GM23338 (cell line): Measurements from ENCODE around the gene SLC35B1. TPM values are rescaled to one million over a fixed set of nuclear protein-coding genes. Genes with fewer than 3 reads are reported as not detected.

Experiments
- ATAC-seq: fragments of 200-7000 bp; cut with Tn5 transposase; 3 replicates; pipeline ENCODE4 v1.9.1; 2020
- DNase-seq: peaks from one replicate; pipeline ENCODE4 v3.0.0-alpha.2; 2015; ENCODE audit warnings: low spot score
- H2AFZ ChIP-seq: fragments of 200-600 bp; sonication (generic); 2 replicates; pipeline ENCODE4 v1.8.0; 2016; ENCODE audit warnings: antibody characterized with exemption, mild to moderate bottlenecking, moderate library complexity
- H3F3A ChIP-seq: fragments of 200-600 bp; sonication (generic); replicated peaks from 2 replicates; pipeline ENCODE4 v1.8.0; 2017; ENCODE audit warnings: antibody characterized with exemption, mixed run types, low read depth
- H3K27ac ChIP-seq: fragments of 200-600 bp; sonication (generic); 2 replicates; pipeline ENCODE4 v1.6.1; 2016; ENCODE audit warnings: low read depth
- H3K27me3 ChIP-seq: fragments of 200-600 bp; sonication (generic); 2 replicates; pipeline ENCODE4 v1.8.0; 2016; ENCODE audit warnings: mild to moderate bottlenecking, mixed run types, moderate library complexity; ENCODE audit not compliant: insufficient read depth
- H3K36me3 ChIP-seq: fragments of 200-600 bp; sonication (generic); 2 replicates; pipeline ENCODE4 v1.8.0; 2016; ENCODE audit warnings: mild to moderate bottlenecking; ENCODE audit not compliant: insufficient read depth
- H3K4me1 ChIP-seq: fragments of 200-600 bp; sonication (generic); 2 replicates; pipeline ENCODE4 v1.8.0; 2016; ENCODE audit warnings: mild to moderate bottlenecking, moderate library complexity; ENCODE audit not compliant: insufficient read depth
- H3K4me2 ChIP-seq: fragments of 200-600 bp; sonication (generic); 2 replicates; pipeline ENCODE4 v1.7.1; 2017; ENCODE audit warnings: mixed run types
- H3K4me3 ChIP-seq: fragments of 200-600 bp; sonication (generic); 2 replicates; pipeline ENCODE4 v1.6.1; 2016; ENCODE audit warnings: mixed run types
- H3K79me2 ChIP-seq: fragments of 200-600 bp; sonication (generic); replicated peaks from 2 replicates; pipeline ENCODE4 v1.8.0; 2017; ENCODE audit warnings: mild to moderate bottlenecking; ENCODE audit not compliant: insufficient read depth
- H3K9me2 ChIP-seq: fragments of 200-600 bp; sonication (generic); 2 replicates; pipeline ENCODE4 v1.8.0; 2017; ENCODE audit not compliant: insufficient read depth
- H4K20me1 ChIP-seq: fragments of 200-600 bp; sonication (generic); replicated peaks from 2 replicates; pipeline ENCODE4 v1.8.0; 2017; ENCODE audit warnings: mild to moderate bottlenecking; ENCODE audit not compliant: insufficient read depth
- H3K27ac Mint-ChIP-seq: 2 replicates; pipeline ENCODE4 v1.8.0; 2020; ENCODE audit warnings: inconsistent platforms, mild to moderate bottlenecking, moderate library complexity, mixed read lengths
- H3K27me3 Mint-ChIP-seq: 3 replicates; pipeline ENCODE4 v1.8.0; 2022; ENCODE audit warnings: low read depth, mild to moderate bottlenecking, moderate library complexity, mixed read lengths, inconsistent platforms; ENCODE audit not compliant: insufficient read depth, poor library complexity
- H3K36me3 Mint-ChIP-seq: 3 replicates; pipeline ENCODE4 v1.8.0; 2021; ENCODE audit warnings: low read depth, mild to moderate bottlenecking, inconsistent platforms, moderate library complexity, mixed read lengths
- H3K4me1 Mint-ChIP-seq: 3 replicates; pipeline ENCODE4 v1.8.0; 2020; ENCODE audit warnings: mild to moderate bottlenecking, inconsistent platforms, mixed read lengths
- H3K4me3 Mint-ChIP-seq: 3 replicates; pipeline ENCODE4 v1.8.0; 2021; ENCODE audit warnings: moderate library complexity, mild to moderate bottlenecking, inconsistent platforms, mixed read lengths
- H3K9me3 Mint-ChIP-seq: 3 replicates; pipeline ENCODE4 v1.8.0; 2020; ENCODE audit warnings: moderate library complexity, mild to moderate bottlenecking, inconsistent platforms, mixed read lengths
- CREB1 ChIP-seq: fragments of 250-450 bp; sonication (Bioruptor Pico); IDR thresholded peaks from 2 replicates; pipeline ENCODE4 v1.5.0; 2020; ENCODE audit warnings: low read depth, mild to moderate bottlenecking, moderate library complexity
- CTCF ChIP-seq, 2 experiments: fragments of 200-600 bp in 1 of 2; sonication (generic) in 1 of 2; conservative IDR thresholded peaks; 2 replicates each; pipeline versions ENCODE4 v1.5.1 to v1.6.1; 2016 to 2017; ENCODE audit warnings: antibody characterized with exemption in 2 of 2, low read depth in 2 of 2, mild to moderate bottlenecking in 2 of 2, moderate library complexity in 1 of 2
- POLR2AphosphoS5 ChIP-seq: IDR thresholded peaks from 2 replicates; pipeline ENCODE4 v1.6.1; 2016; ENCODE audit warnings: antibody characterized with exemption, low read depth
- ZNF331 ChIP-seq: fragments of 250-450 bp; sonication (Bioruptor Pico); IDR thresholded peaks from 2 replicates; pipeline ENCODE4 v1.5.0; 2020; ENCODE audit warnings: low read depth, mild to moderate bottlenecking, moderate library complexity
- polyA plus RNA-seq: library from polyadenylated mRNA; unstranded; fragments of >200 nt; fragmentation: Nextera tagmentation; extraction: Ambion mirVana; gene quantifications from 2 replicates; pipeline ENCODE4 v1.2.1, GENCODE V29; 2016
- total RNA-seq: library from RNA; depleted of rRNA; stranded (reverse); fragments of >200 nt; shearing (Covaris generic); gene quantifications from 2 replicates; pipeline ENCODE4 v1.2.3, GENCODE V29; 2014
- TF ChIP-seq, protein P1 (sequence below): fragments of 250-450 bp; sonication (Bioruptor Pico); IDR thresholded peaks from 2 replicates; pipeline ENCODE4 v1.5.0; 2020; ENCODE audit warnings: mild to moderate bottlenecking, moderate library complexity

The SLC35B1 gene
- total and polyA plus RNA-seq, 2 experiments from 2014 or later, result 56.7 to 58.9 TPM

DNA sequence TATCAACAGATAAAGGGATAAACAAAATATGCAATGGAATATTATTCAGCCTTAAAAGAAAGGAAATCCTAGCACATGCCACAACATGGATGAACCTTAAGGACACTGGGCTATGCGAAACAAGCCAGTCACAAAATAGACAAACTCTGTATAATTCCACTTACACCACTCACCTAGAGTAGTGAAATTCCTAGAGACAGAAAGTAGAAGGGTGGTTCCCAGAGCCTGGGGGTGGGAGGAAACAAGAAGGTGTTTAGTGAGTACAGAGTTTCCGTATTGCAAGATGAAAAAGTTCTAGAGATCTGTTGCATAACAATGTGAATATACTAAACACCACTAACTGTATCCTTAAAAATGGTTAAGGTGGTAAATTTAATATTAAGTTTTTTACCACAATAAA is 39.9 kb downstream of the SLC35B1 start:
- H3K36me3 Mint-ChIP-seq, result peaks cover 27% of the 10 kb centered on the region
- H3K27ac Mint-ChIP-seq, result no peak overlapping the region
- H3K9me3 Mint-ChIP-seq, result peaks cover 12% of the 10 kb centered on the region; the same call in 2 of the 3 replicates
- Histone ChIP-seq H3K27ac (no peak overlapping the region), H2AFZ (no peak overlapping the region), H3K9me2 (no peaks in the 10 kb centered on the region), H3F3A (no peaks in the 10 kb centered on the region), H3K4me3 (no peak overlapping the region), H3K79me2 (peaks cover 91% of the 10 kb centered on the region), H3K4me1 (no peaks in the 10 kb centered on the region), H4K20me1 (peaks cover 22% of the 10 kb centered on the region), H3K27me3 (no peaks in the 10 kb centered on the region), H3K36me3 (no peaks in the 10 kb centered on the region), H3K4me2 (no peak overlapping the region)
- no peak for DNase-seq
- no peak for ATAC-seq
- no peaks in the 10 kb centered on the region for H3K4me1 Mint-ChIP-seq
- H3K4me3 Mint-ChIP-seq, result no peak overlapping the region
- peaks cover 3% of the 10 kb centered on the region for H3K27me3 Mint-ChIP-seq
- TF ChIP-seq, protein P1, sequence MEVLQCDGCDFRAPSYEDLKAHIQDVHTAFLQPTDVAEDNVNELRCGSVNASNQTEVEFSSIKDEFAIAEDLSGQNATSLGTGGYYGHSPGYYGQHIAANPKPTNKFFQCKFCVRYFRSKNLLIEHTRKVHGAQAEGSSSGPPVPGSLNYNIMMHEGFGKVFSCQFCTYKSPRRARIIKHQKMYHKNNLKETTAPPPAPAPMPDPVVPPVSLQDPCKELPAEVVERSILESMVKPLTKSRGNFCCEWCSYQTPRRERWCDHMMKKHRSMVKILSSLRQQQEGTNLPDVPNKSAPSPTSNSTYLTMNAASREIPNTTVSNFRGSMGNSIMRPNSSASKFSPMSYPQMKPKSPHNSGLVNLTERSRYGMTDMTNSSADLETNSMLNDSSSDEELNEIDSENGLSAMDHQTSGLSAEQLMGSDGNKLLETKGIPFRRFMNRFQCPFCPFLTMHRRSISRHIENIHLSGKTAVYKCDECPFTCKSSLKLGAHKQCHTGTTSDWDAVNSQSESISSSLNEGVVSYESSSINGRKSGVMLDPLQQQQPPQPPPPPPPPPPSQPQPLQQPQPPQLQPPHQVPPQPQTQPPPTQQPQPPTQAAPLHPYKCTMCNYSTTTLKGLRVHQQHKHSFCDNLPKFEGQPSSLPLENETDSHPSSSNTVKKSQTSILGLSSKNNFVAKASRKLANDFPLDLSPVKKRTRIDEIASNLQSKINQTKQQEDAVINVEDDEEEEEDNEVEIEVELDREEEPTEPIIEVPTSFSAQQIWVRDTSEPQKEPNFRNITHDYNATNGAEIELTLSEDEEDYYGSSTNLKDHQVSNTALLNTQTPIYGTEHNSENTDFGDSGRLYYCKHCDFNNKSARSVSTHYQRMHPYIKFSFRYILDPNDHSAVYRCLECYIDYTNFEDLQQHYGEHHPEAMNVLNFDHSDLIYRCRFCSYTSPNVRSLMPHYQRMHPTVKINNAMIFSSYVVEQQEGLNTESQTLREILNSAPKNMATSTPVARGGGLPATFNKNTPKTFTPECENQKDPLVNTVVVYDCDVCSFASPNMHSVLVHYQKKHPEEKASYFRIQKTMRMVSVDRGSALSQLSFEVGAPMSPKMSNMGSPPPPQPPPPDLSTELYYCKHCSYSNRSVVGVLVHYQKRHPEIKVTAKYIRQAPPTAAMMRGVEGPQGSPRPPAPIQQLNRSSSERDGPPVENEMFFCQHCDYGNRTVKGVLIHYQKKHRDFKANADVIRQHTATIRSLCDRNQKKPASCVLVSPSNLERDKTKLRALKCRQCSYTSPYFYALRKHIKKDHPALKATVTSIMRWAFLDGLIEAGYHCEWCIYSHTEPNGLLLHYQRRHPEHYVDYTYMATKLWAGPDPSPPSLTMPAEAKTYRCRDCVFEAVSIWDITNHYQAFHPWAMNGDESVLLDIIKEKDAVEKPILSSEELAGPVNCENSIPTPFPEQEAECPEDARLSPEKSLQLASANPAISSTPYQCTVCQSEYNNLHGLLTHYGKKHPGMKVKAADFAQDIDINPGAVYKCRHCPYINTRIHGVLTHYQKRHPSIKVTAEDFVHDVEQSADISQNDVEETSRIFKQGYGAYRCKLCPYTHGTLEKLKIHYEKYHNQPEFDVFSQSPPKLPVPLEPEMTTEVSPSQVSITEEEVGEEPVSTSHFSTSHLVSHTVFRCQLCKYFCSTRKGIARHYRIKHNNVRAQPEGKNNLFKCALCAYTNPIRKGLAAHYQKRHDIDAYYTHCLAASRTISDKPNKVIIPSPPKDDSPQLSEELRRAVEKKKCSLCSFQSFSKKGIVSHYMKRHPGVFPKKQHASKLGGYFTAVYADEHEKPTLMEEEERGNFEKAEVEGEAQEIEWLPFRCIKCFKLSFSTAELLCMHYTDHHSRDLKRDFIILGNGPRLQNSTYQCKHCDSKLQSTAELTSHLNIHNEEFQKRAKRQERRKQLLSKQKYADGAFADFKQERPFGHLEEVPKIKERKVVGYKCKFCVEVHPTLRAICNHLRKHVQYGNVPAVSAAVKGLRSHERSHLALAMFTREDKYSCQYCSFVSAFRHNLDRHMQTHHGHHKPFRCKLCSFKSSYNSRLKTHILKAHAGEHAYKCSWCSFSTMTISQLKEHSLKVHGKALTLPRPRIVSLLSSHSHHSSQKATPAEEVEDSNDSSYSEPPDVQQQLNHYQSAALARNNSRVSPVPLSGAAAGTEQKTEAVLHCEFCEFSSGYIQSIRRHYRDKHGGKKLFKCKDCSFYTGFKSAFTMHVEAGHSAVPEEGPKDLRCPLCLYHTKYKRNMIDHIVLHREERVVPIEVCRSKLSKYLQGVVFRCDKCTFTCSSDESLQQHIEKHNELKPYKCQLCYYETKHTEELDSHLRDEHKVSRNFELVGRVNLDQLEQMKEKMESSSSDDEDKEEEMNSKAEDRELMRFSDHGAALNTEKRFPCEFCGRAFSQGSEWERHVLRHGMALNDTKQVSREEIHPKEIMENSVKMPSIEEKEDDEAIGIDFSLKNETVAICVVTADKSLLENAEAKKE, result no peak
- TF ChIP-seq CTCF (conservative IDR thresholded peaks at IDR 0.05; ENCODE audit: low read depth in 2 of 2), result no peak

DNA sequence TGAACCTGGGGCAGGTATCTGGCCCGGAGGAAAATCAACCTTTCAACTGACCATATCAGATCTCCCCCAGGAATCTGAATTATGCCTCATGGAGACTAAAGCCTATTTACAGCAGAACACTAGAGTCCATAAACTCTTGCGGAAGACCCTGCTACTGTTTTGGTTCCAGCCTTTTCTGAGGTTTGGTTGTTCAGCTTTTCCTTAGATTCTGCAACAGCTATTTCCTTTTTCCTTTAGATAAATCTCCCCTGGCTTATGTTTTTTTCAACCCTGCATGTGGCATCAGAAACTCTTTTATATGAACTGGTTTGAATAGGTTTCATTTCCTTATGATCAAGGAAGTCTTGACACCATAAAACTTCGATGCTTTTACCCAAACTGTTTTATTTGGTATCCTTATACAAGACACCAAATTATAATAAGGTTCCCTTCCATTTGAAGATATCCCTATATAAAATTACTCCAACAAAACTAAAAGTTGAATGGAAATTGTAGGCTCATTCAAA is 43.0 kb downstream of the SLC35B1 start:
- peaks cover 22% of the 10 kb centered on the region; the same call in 1 of the 2 replicates for H4K20me1 ChIP-seq
- H2AFZ ChIP-seq, result no peak overlapping the region
- DNase-seq, result no peak
- no peaks in the 10 kb centered on the region for H3F3A ChIP-seq
- H3K36me3 ChIP-seq, result no peaks in the 10 kb centered on the region
- H3K4me1 ChIP-seq, result no peaks in the 10 kb centered on the region
- Mint-ChIP-seq H3K27me3 (peaks cover 4% of the 10 kb centered on the region), H3K27ac (no peak overlapping the region), H3K9me3 (peaks cover 15% of the 10 kb centered on the region; the same call in 2 of the 3 replicates), H3K36me3 (peaks cover 36% of the 10 kb centered on the region), H3K4me1 (no peaks in the 10 kb centered on the region), H3K4me3 (no peak overlapping the region)
- H3K9me2 ChIP-seq, result no peaks in the 10 kb centered on the region
- H3K4me2 ChIP-seq, result no peak overlapping the region
- no peak overlapping the region for H3K27ac ChIP-seq
- TF ChIP-seq ZNF331 (CRISPR knock-in tag) (no peak), CTCF (conservative IDR thresholded peaks at IDR 0.05; ENCODE audit: low read depth in 2 of 2) (no peak), POLR2AphosphoS5 (no peak), CREB1 (CRISPR knock-in tag) (no peak)
- peaks cover 84% of the 10 kb centered on the region for H3K79me2 ChIP-seq
- ATAC-seq, result no peak
- no peaks in the 10 kb centered on the region for H3K27me3 ChIP-seq
- H3K4me3 ChIP-seq, result no peak overlapping the region
